ENCODE data around the gene DPP4. TPM values are rescaled to one million over a fixed set of nuclear protein-coding genes. Genes with fewer than 3 reads are reported as not detected.

Gene DPP4
- total and polyA plus RNA-seq, 4 donors, result 7.2 to 51.6 (median 21.3) TPM

GRCh38 chr2:162106746-162107145, 32.7 kb upstream of the DPP4 start:
- H3K36me3 ChIP-seq (ENCODE audit: control insufficient read depth in 4 of 4, insufficient read depth in 4 of 4, low read length in 4 of 4), result no peaks in the 10 kb centered on the region
- no peak overlapping the region for H3K9ac ChIP-seq (ENCODE audit: insufficient read depth in 1 of 2, low read length in 2 of 2)
- no peak for DNase-seq
- peaks cover 3 to 10% (median 5%) of the 10 kb centered on the region in 5 donors for H3K4me1 ChIP-seq (ENCODE audit: control insufficient read depth in 5 of 5, insufficient read depth in 5 of 5, low read length in 5 of 5)
- no peaks in the 10 kb centered on the region for H3K9me3 ChIP-seq (ENCODE audit: control insufficient read depth in 4 of 4, insufficient read depth in 3 of 4, low read length in 3 of 4)
- H3K27me3 ChIP-seq (ENCODE audit: control insufficient read depth in 3 of 3, insufficient read depth in 3 of 3, low read length in 2 of 3), result no peaks in the 10 kb centered on the region
- H3K4me3 ChIP-seq, result no peak overlapping the region
- 83 to 87% methylated on average over 1 of the region's 1 CpG for WGBS, 2 donors
- no peak for ATAC-seq (ENCODE audit: insufficient read depth, low FRiP score)
- TF ChIP-seq CTCF (IDR thresholded peaks at IDR 0.05; ENCODE audit: control extremely low read depth, extremely low read depth), result no peak
- H3K27ac ChIP-seq (ENCODE audit: low read depth in 1 of 2, low read length in 1 of 2), result peak overlapping the region in 1 of 2 donors; percentile 41

- ATAC-seq (ENCODE audit: insufficient read depth, low FRiP score), result no peak
- 74 to 81% methylated on average over 3 of the region's 3 CpGs for WGBS, 2 donors
- no peaks in the 10 kb centered on the region for H3K9me3 ChIP-seq (ENCODE audit: control insufficient read depth in 4 of 4, insufficient read depth in 3 of 4, low read length in 3 of 4)
Measured at GRCh38 chr2:162106146-162106551, 32.1 kb upstream of the DPP4 start.

GRCh38 chr2:162103443-162104009, 29.5 kb upstream of the DPP4 start:
- ATAC-seq (ENCODE audit: insufficient read depth, low FRiP score) (no peak), DNase-seq (peak; percentile 14 to 32 (median 22))
- TF ChIP-seq CTCF (IDR thresholded peaks at IDR 0.05; ENCODE audit: control extremely low read depth, extremely low read depth), result no peak
- H3K9ac ChIP-seq (ENCODE audit: insufficient read depth in 1 of 2, low read length in 2 of 2), result no peak overlapping the region
- no peaks in the 10 kb centered on the region for H3K27me3 ChIP-seq (ENCODE audit: control insufficient read depth in 3 of 3, insufficient read depth in 3 of 3, low read length in 2 of 3)
- H3K36me3 ChIP-seq (ENCODE audit: control insufficient read depth in 4 of 4, insufficient read depth in 4 of 4, low read length in 4 of 4), result no peaks in the 10 kb centered on the region
- H3K4me1 ChIP-seq (ENCODE audit: control insufficient read depth in 5 of 5, insufficient read depth in 5 of 5, low read length in 5 of 5), result peaks cover 0 to 10% (median 3%) of the 10 kb centered on the region in 5 donors
- H3K27ac ChIP-seq (ENCODE audit: low read depth in 1 of 2, low read length in 1 of 2), result no peak overlapping the region
- H3K4me3 ChIP-seq, result no peak overlapping the region
- no peaks in the 10 kb centered on the region for H3K9me3 ChIP-seq (ENCODE audit: control insufficient read depth in 4 of 4, insufficient read depth in 3 of 4, low read length in 3 of 4)
- 50% methylated on average over 3 of the region's 3 CpGs for WGBS, 2 donors

More at GRCh38 chr2:162106146-162106551, 32.1 kb upstream of the DPP4 start:
- no peak for DNase-seq
- H3K27ac ChIP-seq (ENCODE audit: low read depth in 1 of 2, low read length in 1 of 2), result peak overlapping the region in 1 of 2 donors; percentile 41
- no peak overlapping the region for H3K4me3 ChIP-seq
- no peak overlapping the region for H3K9ac ChIP-seq (ENCODE audit: insufficient read depth in 1 of 2, low read length in 2 of 2)
- H3K4me1 ChIP-seq (ENCODE audit: control insufficient read depth in 5 of 5, insufficient read depth in 5 of 5, low read length in 5 of 5), result peaks cover 0 to 10% (median 3%) of the 10 kb centered on the region in 5 donors
- H3K27me3 ChIP-seq (ENCODE audit: control insufficient read depth in 3 of 3, insufficient read depth in 3 of 3, low read length in 2 of 3), result no peaks in the 10 kb centered on the region
- no peak for TF ChIP-seq CTCF (IDR thresholded peaks at IDR 0.05; ENCODE audit: control extremely low read depth, extremely low read depth)
- no peaks in the 10 kb centered on the region for H3K36me3 ChIP-seq (ENCODE audit: control insufficient read depth in 4 of 4, insufficient read depth in 4 of 4, low read length in 4 of 4)

- ATAC-seq (ENCODE audit: insufficient read depth, low FRiP score) (no peak), DNase-seq (no peak)
- WGBS, 2 donors, result 35 to 87% methylated on average over 1 of the region's 1 CpG
- no peak overlapping the region for H3K4me3 ChIP-seq
- H3K9ac ChIP-seq (ENCODE audit: insufficient read depth in 1 of 2, low read length in 2 of 2), result no peak overlapping the region
- H3K27ac ChIP-seq (ENCODE audit: low read depth in 1 of 2, low read length in 1 of 2), result no peak overlapping the region
- H3K27me3 ChIP-seq (ENCODE audit: control insufficient read depth in 3 of 3, insufficient read depth in 3 of 3, low read length in 2 of 3), result no peaks in the 10 kb centered on the region
- peaks cover 0 to 6% (median 3%) of the 10 kb centered on the region in 5 donors for H3K4me1 ChIP-seq (ENCODE audit: control insufficient read depth in 5 of 5, insufficient read depth in 5 of 5, low read length in 5 of 5)
- no peaks in the 10 kb centered on the region for H3K9me3 ChIP-seq (ENCODE audit: control insufficient read depth in 4 of 4, insufficient read depth in 3 of 4, low read length in 3 of 4)
- no peaks in the 10 kb centered on the region for H3K36me3 ChIP-seq (ENCODE audit: control insufficient read depth in 4 of 4, insufficient read depth in 4 of 4, low read length in 4 of 4)
- TF ChIP-seq CTCF (IDR thresholded peaks at IDR 0.05; ENCODE audit: control extremely low read depth, extremely low read depth), result no peak
Measured at GRCh38 chr2:162100579-162100978, 26.6 kb upstream of the DPP4 start.

All from lung (tissue), 12 donors.